Esophagus muscularis mucosa (tissue), 4 donors: ENCODE data around the gene MED13L.

ENCODE experiments used
- CTCF ChIP-seq, 3 experiments: fragments of 200-600 bp in 2 of 3; fragments of 450-650 bp in 1 of 3; sonication (generic) in 2 of 3; IDR thresholded peaks; one replicate each; pipeline ENCODE4 v1.5.1; 2017 to 2019; ENCODE audit warnings: antibody characterized with exemption in 3 of 3, mild to moderate bottlenecking in 2 of 3, moderate library complexity in 1 of 3
- EP300 ChIP-seq: sonication (generic); formaldehyde crosslinking; IDR thresholded peaks from one replicate; pipeline ENCODE4 v1.6.1; 2017; ENCODE audit warnings: antibody characterized with exemption
- POLR2A ChIP-seq: fragments of 450-650 bp; IDR thresholded peaks from one replicate; pipeline ENCODE4 v1.6.1; 2017; ENCODE audit warnings: antibody characterized with exemption, moderate library complexity, mild to moderate bottlenecking, low read depth
- POLR2AphosphoS5 ChIP-seq, 2 donors: sonication (generic); formaldehyde crosslinking; IDR thresholded peaks; one replicate each; pipeline ENCODE4 v1.6.1; 2017; ENCODE audit warnings: antibody characterized with exemption in 2 of 2

GRCh38 chr12:116026346-116026745 is 251.1 kb downstream of the MED13L start:
- TF ChIP-seq POLR2A (no peak), CTCF (IDR thresholded peaks at IDR 0.05) (no peak), POLR2AphosphoS5 (IDR thresholded peaks at IDR 0.05) (no peak), EP300 (no peak)
